IPS DF 19.7 (cell line): ENCODE measurements around the gene CETP.
"Not testable (repeated sequence)": the region's sequence is repeated elsewhere in the genome, so short reads cannot be mapped to it uniquely, and the experiment has no call there.

ENCODE experiments used
- DNase-seq: peaks from one replicate; pipeline ENCODE4 v3.0.0-alpha.2; 2013; ENCODE audit warnings: low read depth, low spot score

Gene CETP

DNA sequence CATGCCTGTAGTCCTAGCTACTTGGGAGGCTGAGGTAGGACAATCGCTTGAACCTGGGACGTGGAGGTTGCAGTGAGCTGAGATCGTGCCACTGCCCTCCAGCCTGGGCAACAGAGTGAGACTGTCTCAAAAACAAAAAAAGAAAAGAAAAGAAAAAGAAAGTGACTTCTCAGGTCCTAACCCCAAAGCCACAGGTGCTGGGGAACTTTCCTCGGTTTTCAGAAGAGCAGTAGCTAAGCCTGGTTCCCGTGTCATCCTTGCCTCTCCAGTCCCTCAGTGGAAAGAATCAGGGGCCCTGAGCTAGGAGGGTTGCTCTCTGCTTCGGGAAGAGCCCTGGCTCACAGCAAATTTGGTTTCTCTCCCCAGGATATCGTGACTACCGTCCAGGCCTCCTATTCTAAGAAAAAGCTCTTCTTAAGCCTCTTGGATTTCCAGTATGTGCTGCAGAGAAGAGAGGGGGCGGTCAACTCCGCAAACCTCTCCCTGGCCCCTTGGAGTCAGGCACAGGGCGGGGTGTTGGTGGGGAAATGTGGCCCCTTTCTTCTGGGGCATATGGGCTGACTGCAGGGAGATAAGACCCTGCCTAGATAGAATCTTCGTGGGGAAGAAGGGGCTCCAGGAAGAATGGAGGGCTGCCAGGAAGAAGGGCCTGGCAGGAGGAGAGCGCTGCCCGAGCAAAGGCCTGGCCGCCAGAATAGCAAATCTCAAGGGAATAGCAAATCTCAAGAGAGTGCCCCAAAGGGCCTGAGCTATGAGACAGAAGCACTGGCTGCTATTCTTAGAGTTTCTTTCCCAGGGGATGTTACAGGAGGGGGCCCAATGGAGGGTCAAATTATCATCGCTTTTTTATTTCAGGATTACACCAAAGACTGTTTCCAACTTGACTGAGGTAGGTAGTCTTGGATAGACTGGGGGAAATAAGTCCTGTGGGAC lies 19.3 kb downstream of the CETP start:
- DNase-seq, result no peak

DNA sequence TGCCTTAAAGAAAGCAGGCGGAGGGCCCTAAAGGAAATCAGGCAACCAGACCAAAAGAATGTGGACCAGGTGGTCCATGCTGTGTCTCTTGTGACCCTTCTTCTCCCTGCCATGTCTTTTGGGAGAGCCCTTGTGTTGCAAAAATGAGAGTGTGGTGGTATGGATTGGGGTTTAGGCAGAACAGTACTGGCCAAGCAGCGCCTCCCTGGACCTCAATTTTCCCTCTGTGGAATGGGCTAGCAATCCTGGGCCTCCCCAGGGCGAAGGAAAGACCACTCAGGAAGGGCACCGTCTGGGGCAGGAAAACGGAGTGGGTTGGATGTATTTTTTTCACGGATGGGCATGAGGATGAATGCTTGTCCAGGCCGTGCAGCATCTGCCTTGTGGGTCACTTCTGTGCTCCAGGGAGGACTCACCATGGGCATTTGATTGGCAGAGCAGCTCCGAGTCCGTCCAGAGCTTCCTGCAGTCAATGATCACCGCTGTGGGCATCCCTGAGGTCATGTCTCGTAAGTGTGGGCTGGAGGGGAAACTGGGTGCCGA lies 20.1 kb downstream of the CETP start:
- no peak for DNase-seq

DNA sequence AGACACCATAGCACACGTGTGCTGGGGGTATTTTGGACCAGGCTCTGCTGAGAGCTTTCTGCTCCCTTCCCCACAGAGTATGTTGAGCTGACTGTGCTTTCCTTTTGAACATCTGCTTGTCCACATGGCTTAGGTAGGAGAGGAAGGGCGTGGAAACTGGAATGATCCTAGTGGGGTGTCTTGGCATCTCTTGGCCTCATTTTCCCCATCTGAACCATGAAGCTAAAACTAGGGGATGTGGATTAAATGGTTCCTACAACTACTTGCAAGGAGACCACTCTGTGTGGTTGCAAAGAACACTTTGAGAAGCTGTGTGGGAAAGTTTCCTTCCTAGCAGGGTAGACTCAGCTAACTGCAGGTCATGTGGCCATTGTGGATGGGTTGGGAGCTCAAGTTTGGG lies 20.9 kb downstream of the CETP start:
- DNase-seq, result no peak

DNA sequence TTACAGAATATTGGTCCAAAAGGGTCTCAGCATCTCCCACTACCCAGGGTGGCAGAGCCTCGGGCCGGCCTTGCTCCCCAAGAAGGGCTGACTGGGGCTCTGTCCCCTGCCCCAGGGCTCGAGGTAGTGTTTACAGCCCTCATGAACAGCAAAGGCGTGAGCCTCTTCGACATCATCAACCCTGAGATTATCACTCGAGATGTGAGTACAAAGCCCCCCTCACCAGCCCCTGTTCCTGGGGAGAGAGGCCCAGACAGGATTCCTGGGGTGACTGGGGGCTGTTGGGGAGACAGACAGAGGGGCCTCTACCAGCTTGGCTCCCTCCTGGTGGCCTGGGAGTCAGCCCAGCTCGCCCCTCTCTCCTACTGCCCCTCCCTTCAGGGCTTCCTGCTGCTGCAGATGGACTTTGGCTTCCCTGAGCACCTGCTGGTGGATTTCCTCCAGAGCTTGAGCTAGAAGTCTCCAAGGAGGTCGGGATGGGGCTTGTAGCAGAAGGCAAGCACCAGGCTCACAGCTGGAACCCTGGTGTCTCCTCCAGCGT lies 21.5 kb downstream of the CETP start:
- DNase-seq, result no peak

DNA sequence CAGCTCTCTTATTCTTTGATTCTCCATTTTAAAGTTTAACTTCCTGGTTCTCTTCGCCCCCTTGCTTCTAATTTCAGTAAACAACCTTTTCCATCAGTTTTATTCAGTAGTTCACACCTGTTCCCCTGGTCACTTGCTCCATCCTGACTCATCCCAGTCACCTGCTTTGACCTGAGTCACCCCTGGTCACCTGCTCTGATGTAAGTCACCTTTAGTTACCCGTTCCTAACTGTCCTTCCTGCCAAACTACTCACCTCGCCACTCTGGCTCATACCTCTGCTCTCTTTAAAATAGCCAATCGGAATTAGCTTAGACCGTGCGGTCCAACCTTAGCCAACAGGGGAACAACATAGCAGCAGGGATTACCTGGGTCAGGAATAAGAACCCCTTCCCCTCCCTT lies 22.9 kb downstream of the CETP start:
- no peak for DNase-seq

DNA sequence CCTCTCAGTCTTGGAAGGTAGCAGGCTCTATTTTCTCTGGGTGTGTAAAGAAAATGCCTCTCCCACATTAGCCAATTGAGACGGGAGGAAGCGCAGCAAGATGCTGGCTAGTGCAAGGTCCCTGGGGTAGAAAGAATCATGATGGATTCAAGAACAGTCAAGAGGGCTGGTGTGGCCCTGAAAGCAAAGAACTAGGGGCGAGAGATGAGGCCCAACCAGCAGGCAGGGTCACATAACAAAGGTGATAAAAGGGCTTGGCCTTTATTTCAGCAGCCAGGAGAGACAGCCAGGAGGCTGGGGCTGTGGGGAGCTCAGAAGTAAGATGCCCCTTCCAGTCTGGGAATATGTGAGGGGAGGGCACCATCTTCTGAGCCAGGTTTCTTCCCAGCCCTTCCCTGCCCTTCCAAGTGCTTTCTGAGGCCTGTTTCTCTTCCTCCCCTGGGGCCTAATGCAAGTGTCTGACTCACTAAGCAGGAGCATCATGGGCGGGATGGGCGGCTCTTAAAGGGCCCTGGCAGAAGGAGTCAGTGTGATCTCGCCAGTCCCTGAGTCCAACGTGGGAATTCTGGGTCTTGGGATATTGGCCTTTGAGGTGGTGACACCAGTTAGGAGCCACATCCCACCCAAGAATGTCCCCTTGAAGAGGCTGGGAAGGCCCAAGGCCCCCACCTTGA lies 23.7 kb downstream of the CETP start:
- no peak for DNase-seq

DNA sequence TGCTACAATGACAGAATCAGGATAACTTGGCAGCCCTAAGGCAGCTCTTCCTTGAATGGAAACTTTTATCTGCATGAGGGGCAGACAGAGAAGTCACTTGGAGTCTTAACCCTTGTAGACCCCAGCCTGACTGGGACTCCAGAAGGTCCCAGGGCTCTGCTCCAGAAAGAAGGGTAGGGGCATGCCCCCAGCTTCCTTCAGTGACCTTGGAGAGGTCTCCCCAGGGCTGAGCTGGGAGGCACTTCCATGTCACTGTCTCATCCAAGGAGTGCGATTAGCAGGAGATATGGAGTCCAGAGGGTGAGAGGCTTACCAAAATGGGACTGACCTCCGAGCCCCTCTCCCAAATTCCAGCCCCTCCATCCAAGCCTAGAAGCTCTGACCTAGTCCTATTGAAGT lies 24.2 kb downstream of the CETP start:
- DNase-seq, result no peak

DNA sequence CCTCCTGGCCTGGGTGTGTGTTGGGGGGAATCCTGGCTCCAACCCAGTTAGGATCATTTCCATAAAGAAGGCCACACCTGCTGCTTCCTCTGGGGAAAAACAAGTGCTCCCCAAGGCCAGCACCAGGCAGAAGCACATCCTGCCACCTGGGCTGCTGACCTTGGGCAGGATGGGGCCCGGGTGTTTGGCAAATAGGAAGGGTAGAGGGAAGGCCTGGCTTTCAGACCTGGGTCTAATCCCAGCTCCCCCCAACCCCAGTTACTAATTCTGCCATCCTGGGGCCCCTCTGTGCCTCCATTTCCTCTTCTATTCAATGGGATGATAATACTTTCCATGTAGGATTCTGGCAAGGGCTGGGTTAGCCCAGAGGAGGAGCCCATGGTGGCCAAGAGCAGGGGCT lies 24.6 kb downstream of the CETP start:
- no peak for DNase-seq

DNA sequence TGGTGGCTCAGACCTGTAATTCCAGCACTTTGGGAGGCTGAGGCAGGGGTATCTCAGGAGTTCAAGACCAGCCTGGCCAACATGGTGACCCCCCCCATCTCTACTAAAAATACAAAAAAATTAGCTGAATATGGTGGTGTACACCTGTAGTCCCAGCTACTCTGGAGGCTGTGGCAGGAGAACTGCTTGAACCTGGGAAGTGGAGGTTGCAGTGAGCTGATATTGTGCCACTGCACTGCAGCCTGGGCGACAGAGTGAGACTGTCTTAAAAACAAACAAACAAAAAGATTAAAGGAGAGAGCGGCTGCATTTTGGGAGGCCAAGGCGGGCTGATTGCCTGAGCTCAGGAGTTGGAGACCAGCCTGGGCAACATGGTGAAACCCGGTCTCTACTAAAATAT lies 25.2 kb downstream of the CETP start:
- DNase-seq, result not testable (repeated sequence)

DNA sequence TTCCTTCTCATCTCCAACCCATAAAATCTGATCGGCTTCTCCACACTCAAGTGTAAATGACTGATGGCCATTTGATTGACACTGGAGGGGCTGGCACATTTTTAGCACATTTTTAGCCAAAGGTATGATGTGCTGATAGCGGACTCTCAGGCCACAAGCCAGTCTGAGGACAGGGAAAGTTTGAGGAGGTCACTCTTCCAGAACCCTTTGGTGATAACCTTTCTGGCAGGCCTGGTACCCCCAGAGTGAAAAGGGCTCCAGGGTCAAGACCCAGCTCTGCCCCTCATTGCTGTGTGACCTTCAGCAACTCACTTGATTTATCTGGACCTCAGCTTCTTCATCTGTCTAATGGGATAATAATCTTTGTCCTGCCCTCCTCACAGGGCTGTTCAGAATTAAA lies 25.9 kb downstream of the CETP start:
- no peak for DNase-seq

DNA sequence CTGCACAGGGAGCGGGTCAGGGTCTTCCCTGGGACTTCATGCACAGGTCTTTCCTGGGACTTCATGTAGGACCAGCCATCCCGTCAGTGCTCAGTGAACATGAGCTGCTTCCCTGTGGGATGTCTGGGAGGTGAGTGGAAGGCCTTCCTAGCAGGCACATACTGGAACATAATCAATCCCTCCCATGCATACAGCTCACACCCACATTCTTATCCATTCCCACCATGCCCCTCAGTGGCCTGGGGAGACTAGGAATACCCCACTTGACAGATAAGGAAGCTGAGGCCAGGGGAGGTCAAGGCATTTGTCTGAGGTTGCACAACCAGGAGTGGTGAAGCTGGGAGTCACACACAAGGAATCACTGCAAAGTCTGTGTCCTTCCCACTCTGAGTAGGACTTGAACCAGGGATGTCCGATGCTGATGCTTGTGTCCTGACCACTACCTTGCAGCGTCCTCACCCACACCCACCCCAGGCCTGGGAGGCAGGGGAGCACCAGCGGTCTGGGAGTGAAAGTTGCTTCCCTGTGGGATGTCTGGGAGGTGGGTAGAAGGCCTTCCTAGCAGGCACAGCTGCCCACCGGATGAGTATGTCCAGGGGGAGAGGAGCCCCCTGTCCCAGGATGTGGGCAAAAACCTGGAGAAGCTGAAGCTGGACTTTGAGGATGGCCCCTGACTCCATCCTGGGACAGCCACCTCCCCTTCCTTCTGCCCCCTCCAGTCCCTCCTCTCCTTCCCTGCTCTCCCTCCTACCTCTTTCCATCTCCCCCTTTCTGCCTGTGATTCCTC lies 26.6 kb downstream of the CETP start:
- no peak for DNase-seq

DNA sequence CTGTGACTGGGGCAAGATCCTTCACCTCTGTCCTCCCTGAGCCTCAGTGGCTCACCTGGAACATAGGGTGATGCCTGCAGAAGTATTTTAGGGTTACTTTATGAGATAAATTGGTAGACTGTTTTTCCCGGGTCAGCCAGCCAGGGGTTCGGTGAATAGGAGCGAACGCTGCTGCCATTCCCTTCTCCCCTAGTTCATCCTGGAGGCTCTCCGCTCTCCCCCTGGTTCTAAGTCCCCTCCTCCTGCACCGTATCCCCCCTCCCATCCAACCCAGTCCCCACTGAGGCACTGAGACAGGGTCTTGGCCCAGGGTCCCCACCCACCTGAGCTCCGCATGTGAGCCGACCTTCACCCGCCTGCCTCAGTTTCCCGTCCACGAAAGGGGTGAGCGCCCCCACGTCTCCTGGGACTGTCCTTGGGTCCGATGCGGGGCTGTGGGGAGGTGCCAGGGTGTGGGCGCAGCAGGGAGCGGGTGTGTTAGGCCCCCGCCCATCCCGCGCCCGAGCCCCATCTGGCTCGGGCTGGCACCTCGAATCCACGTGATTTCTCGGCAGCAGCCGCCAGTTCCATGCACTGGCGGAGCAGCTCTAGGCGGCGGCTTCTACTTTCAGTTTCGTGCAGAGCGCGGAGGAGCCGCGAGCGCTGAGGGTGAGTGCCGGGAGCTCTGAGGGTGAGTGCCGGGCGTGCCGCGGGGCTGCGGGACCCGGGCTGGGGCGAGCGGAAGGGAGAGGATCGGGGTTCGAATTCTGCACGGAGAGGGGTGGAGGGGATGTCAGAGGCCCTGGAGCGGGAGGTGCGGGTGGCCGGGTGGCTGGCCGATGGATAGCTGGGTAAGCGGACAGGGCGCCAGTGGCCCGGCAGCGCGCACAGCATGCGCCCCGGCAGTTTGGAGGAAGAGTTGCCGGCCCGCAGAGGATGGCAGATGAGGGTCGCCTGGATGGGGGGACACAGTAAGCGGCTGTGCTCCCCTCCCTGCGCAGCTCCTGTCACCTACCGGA lies 27.5 kb downstream of the CETP start, which contains the start of gene NLRC5:
TSS of gene NLRC5 (plus strand) at position 610 of the 998 bp plus-strand sequence. CDS start 31,156 bp downstream, outside the sequence.
- no peak for DNase-seq

DNA sequence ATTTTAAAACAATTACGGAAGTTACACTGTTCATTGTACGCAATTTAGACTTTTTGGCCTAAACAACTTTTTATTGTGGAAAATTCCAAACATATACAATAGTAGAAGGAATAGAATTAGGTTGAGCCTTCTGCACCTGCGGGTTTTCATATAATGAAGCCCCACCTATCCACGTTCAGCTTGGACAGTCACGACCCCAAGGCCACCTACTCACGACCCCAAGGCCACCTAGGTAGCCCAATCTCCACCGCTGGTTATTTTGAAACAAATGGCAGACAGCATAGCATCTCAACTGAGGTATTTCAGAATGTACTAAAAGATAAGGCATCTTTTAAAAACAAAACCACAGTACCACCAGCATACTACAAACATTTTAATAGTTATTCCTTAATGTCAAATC lies 28.2 kb downstream of the CETP start:
- no peak for DNase-seq

DNA sequence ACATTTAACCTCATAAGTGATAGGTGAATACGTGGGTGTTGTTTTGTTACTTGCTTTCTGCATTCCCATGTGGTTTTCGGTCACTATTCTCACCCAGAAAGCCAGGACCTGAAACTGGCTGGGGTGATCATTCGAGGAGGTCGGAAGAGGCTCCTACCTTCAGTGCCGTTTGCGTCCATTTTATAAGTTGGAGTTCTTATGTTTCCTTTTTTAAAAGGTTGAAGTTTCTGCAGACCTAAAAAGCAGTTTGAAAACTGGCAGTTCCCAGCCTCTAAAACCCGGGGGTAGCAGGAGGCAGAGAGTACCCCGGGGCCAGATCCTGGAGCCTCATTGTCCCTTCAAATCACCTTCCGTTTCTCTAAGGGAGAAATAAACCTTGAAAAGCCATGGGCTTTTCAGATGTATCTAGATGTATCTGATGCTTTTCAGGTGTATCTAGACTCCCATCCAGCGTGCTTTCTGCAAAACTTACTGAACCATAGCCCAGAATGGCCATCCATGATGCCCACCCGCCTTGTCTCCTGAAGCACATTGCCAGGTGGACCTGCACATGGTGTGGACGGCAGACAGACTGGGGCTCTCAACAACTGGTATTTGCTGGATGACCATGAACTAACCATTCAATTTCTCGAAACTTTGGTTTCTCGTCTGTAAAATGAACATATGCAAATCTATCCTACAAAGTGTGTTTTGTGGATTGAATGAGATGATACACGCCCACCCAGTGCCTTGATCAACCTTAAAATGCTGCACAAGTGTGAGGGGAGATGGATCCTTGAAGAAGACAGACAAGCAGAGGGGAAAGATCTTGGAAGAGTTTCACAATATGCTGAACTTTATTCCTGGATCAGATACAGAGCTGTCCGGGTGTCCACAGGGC lies 28.9 kb downstream of the CETP start:
- no peak for DNase-seq

DNA sequence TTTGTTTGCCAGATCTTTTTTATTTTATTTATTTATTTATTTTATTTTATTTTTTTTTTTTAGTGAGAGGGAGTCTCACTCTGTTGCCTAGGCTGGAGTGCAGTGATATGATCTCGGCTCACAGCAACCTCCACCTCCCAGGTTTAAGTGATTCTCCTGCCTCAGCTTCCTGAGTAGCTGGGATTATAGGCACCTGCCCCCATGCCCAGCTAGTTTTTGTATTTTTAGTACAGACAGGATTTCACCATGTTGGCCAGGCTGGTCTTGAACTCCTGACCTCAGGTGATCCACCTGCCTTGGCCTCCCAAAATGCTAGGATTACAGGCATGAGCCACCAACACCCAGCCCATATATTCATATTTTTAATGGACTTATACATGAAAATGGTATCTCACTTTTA lies 30.7 kb downstream of the CETP start:
- DNase-seq, result not testable (repeated sequence)

DNA sequence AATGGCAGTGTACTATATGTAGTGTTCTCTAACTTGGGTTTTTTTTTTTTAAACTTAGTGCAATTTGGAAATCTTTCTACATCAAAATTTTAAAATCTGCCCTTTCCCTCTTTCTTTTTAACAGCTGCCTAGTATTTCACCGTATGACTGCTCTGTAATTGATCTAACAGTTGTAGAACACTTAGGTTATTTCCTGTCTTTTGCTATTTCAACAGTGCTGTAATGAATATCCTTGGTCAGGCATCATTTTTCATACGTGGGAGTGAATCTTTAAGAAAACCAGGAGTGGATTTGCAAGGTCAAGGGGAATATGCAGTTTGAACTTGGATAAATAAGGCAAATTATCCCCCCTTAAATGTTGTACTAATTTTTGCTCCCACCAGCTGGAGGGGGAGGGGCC lies 31.5 kb downstream of the CETP start:
- DNase-seq, result no peak

DNA sequence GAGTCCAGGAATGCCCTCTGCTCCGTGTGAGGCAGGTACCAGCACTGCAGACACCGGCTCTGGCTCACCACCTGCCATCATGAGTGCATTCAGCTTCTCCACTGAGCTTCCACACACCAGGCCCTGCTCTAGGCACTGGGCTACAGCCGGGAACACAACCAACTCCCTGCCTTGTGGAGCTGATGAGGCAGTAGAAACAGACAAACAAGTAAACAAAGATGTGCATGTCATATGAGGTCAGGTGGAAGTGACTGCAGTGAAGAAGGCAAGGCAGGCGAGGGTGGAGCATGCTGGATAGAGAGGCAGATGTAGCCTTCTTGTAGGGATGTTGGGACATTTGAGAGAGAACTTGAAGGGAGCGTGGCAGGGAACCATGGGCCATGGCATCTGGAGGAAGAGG lies 32.6 kb downstream of the CETP start:
- DNase-seq, result no peak

DNA sequence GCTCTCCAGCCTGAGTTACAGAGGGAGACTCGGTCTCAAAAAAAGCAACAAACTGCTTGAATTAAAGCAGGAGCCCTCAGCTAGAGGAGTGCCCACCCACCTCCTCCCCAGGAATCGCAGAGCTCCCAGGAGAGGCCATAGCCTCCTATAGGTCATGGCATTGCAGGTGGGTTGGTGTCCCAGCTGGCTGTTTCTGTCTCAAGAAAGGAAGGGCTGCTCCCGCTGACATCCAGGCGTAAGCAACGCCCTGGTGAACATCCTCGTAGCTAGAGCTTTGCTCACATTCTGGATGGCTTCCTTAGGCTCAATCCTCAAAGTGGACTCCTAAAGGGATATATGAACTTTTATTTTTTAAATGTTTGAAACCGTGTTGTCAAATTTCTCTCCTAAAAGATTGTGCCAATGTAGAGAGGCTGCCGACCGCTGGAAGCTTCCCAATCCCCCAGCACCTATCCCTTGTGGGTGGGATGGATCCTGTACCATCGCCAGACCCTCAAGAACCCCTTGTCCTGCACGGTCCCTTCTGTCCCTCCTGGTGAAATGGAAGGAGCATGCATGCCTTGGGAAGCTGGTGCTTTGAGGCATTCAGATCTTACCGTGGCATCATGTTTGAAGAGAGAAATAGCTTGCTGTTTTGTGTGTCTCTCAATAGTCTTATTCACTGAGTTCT lies 33.5 kb downstream of the CETP start:
- DNase-seq, result no peak

DNA sequence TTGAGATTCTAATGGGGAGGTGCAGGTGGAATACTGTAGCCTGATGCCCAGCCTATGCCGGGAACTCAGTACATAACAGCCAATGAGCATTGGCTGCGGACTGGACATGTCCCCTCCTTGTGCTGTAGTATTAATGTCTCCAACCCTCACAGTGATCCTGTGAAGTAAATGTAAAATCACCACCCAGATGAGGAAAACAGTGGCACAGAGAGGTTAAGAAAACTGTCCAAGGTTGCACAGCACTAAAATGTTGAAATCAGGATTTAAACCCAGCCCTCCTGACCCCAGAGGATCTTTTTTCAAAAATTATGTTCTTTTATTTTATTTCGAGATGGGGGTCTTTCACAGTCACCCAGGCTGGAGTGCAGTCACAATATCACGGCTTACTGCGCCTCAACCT lies 35.5 kb downstream of the CETP start:
- no peak for DNase-seq
